DND-41 (cell line): Measurements from ENCODE around the gene DHX57.

Experiments
- ATAC-seq: fragments of 200-7000 bp; cut with Tn5 transposase; 3 replicates; pipeline ENCODE4 v1.9.1; 2021; ENCODE audit warnings: low read depth; ENCODE audit not compliant: insufficient read depth
- DNase-seq: peaks from one replicate; pipeline ENCODE4 v3.0.0-alpha.2; 2020
- H2AFZ ChIP-seq: 2 replicates; pipeline ENCODE4 v1.6.0; 2012; ENCODE audit warnings: low read depth, low read length
- H3K27ac ChIP-seq: 2 replicates; pipeline ENCODE4 v1.5.1; 2012; ENCODE audit warnings: low read length, inconsistent platforms
- H3K27me3 ChIP-seq: fragments of 200-600 bp; sonication (generic); 2 replicates; pipeline ENCODE4 v1.6.0; 2012; ENCODE audit warnings: low read length, mild to moderate bottlenecking, inconsistent platforms; ENCODE audit not compliant: insufficient read depth, poor library complexity
- H3K36me3 ChIP-seq: 2 replicates; pipeline ENCODE4 v1.5.1; 2012; ENCODE audit warnings: low read length, inconsistent platforms; ENCODE audit not compliant: insufficient read depth
- H3K4me1 ChIP-seq: 2 replicates; pipeline ENCODE4 v1.5.1; 2012; ENCODE audit warnings: mild to moderate bottlenecking, low read length; ENCODE audit not compliant: insufficient read depth
- H3K4me2 ChIP-seq: 2 replicates; pipeline ENCODE4 v1.6.0; 2012; ENCODE audit warnings: mild to moderate bottlenecking, moderate library complexity, low read length, inconsistent platforms; ENCODE audit not compliant: insufficient read depth
- H3K4me3 ChIP-seq, 2 experiments: fragments of 200-600 bp in 1 of 2; shearing (Covaris generic) in 1 of 2; 2 replicates each; pipeline ENCODE4 v1.5.1; 2012 to 2016; ENCODE audit warnings: inconsistent platforms in 2 of 2, low read length in 2 of 2, mild to moderate bottlenecking in 2 of 2, low read depth in 1 of 2, moderate library complexity in 1 of 2
- H3K79me2 ChIP-seq: 2 replicates; pipeline ENCODE4 v1.6.0; 2012; ENCODE audit warnings: low read length, inconsistent platforms; ENCODE audit not compliant: insufficient read depth
- H3K9ac ChIP-seq: 2 replicates; pipeline ENCODE4 v1.6.0; 2012; ENCODE audit warnings: low read depth, mild to moderate bottlenecking, inconsistent platforms, low read length, moderate library complexity
- H3K9me3 ChIP-seq: 2 replicates; pipeline ENCODE4 v1.5.1; 2012; ENCODE audit warnings: low read length, moderate library complexity, mild to moderate bottlenecking, inconsistent platforms; ENCODE audit not compliant: insufficient read depth, severe bottlenecking
- H4K20me1 ChIP-seq: 2 replicates; pipeline ENCODE4 v1.6.0; 2012; ENCODE audit warnings: low read length; ENCODE audit not compliant: insufficient read depth
- CTCF ChIP-seq: IDR thresholded peaks from 2 replicates; pipeline ENCODE4 v1.5.1; 2012; ENCODE audit warnings: borderline replicate concordance, low read length, moderate library complexity, mild to moderate bottlenecking; ENCODE audit not compliant: poor library complexity, severe bottlenecking; ENCODE audit errors: extremely low read depth
- EZH2 ChIP-seq: IDR thresholded peaks from 3 replicates; pipeline ENCODE4 v1.6.1; 2012; ENCODE audit warnings: borderline replicate concordance, low read depth, mild to moderate bottlenecking, moderate library complexity, low read length, inconsistent platforms; ENCODE audit not compliant: severe bottlenecking

The DHX57 gene

DNA sequence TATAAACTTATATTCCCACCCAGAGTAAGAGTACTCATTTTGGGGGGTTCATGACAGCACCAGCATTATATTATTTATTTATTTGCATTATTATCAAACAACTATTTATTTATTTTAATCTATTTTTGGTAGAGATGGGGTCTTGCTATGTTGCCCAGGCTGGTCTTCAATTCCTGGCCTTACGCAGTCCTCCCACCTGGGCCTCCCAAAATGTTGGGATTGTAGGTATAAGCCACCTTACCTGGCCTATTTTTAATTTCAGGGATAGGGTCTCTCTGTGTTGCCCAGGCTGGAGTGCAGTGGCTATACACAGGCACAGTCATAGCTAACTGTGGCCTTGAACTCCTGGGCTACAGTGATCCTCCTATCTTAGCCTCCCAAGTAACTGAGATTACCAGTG, 67.1 kb downstream of the DHX57 start:
- DNase-seq = no peak
- peaks cover 18% of the 10 kb centered on the region for H3K36me3 ChIP-seq

GRCh38 chr2:38806733-38807059, 69.0 kb downstream of the DHX57 start:
- H3K27ac ChIP-seq = no peak overlapping the region

More for the DNA sequence above, 67.1 kb downstream of the DHX57 start:
- no peak overlapping the region for H3K4me3 ChIP-seq
- TF ChIP-seq CTCF (no peak), EZH2 (no peak)
- ATAC-seq = no peak
- H3K27me3 ChIP-seq = no peaks in the 10 kb centered on the region
- H3K9me3 ChIP-seq = no peaks in the 10 kb centered on the region
- no peak overlapping the region for H3K9ac ChIP-seq
- H4K20me1 ChIP-seq = no peaks in the 10 kb centered on the region
- no peak overlapping the region for H3K27ac ChIP-seq
- H3K79me2 ChIP-seq = no peaks in the 10 kb centered on the region
- no peak overlapping the region for H2AFZ ChIP-seq
- no peak overlapping the region for H3K4me2 ChIP-seq
- H3K4me1 ChIP-seq = no peaks in the 10 kb centered on the region

DNA sequence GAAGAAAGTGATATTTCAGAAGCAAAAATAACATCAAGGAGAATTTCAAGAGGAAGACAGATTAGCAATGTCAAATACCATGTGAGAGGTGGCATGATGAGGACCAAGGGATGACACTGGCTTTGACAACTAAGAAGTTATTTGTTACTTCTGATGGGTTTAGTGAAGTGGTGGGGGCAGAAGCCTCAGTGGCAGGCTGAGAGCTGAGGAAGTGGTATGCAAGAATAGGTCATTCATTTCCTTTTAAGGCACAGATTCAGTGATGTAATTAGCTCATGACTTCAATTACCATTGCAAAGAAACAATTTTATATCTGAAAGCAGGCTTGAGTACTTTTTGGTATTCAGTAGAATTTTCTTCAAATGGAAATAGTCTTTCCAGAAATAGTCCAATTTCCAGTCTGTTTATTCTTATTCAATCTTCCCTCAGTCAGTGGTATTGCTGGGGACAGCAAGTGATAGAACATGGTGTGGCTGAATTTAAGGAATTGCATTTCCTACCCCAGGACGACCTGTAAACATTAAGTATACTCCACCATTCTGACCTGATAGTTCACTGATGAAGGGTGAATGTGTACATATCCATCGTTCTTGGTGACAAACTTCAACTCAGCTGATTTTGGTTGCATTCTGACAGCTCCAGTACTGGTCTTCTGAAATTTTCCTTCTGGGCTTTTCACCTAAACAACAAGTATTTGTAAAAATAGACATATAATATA, 69.6 kb downstream of the DHX57 start:
- H3K9ac ChIP-seq = no peak overlapping the region
- no peaks in the 10 kb centered on the region for H3K27me3 ChIP-seq
- no peaks in the 10 kb centered on the region for H3K4me1 ChIP-seq
- no peak overlapping the region for H3K27ac ChIP-seq
- peaks cover 18% of the 10 kb centered on the region for H3K36me3 ChIP-seq
- no peak overlapping the region for H2AFZ ChIP-seq
- H4K20me1 ChIP-seq = no peaks in the 10 kb centered on the region
- TF ChIP-seq EZH2 (no peak), CTCF (no peak)
- H3K4me3 ChIP-seq = no peak overlapping the region
- DNase-seq (no peak), ATAC-seq (no peak)
- H3K4me2 ChIP-seq = no peak overlapping the region
- no peaks in the 10 kb centered on the region for H3K79me2 ChIP-seq
- H3K9me3 ChIP-seq = no peaks in the 10 kb centered on the region

More at GRCh38 chr2:38806733-38807059, 69.0 kb downstream of the DHX57 start:
- Histone ChIP-seq H3K79me2 (no peaks in the 10 kb centered on the region), H3K4me1 (no peaks in the 10 kb centered on the region), H3K36me3 (peaks cover 22% of the 10 kb centered on the region), H3K9ac (no peak overlapping the region), H3K27me3 (no peaks in the 10 kb centered on the region), H2AFZ (no peak overlapping the region), H3K9me3 (no peaks in the 10 kb centered on the region), H4K20me1 (no peaks in the 10 kb centered on the region), H3K4me3 (no peak overlapping the region), H3K4me2 (no peak overlapping the region)
- TF ChIP-seq EZH2 = no peak
- no peak for TF ChIP-seq CTCF
- ATAC-seq (no peak), DNase-seq (no peak)

DNA sequence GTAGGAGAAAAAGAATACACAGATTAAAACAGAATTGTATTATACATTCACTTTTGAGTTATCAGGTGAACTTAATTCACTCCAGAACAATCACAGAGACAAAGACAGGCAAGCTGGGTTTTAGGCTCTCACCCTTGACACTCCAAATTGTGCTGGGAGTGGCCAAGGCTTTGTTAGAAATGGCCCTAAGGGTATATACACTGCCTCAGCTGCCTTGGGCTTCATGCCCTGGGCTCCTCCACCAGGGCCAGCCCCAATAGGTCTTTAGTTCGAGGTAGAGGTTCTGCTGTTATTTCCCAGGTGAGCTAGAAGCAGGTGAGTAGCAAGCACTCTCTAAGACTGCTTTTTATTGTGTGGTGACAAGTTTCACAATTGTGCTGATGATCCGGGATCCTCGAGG, 77.8 kb downstream of the DHX57 start:
- Histone ChIP-seq H3K27ac (no peak overlapping the region), H3K4me3 (no peak overlapping the region), H3K4me2 (no peak overlapping the region), H3K36me3 (peaks cover 8% of the 10 kb centered on the region; the same call in 1 of the 2 replicates), H3K9me3 (no peaks in the 10 kb centered on the region), H2AFZ (no peak overlapping the region), H3K79me2 (no peaks in the 10 kb centered on the region), H4K20me1 (no peaks in the 10 kb centered on the region), H3K27me3 (no peaks in the 10 kb centered on the region), H3K9ac (no peak overlapping the region), H3K4me1 (no peaks in the 10 kb centered on the region)
- no peak for DNase-seq
- no peak for ATAC-seq
- no peak for TF ChIP-seq EZH2
- TF ChIP-seq CTCF = no peak
